Endodermal cell (in vitro differentiated cells): Measurements from ENCODE around the gene MUC2. TPM values are rescaled to one million over a fixed set of nuclear protein-coding genes. Genes with fewer than 3 reads are reported as not detected.

ENCODE experiments used
- DNase-seq: peaks from one replicate; pipeline ENCODE4 v3.0.0-alpha.2; 2017
- H3K27ac ChIP-seq: 2 replicates; pipeline ENCODE4 v1.5.1; 2013; ENCODE audit warnings: mild to moderate bottlenecking, low read depth, low read length, moderate library complexity
- H3K27me3 ChIP-seq: 2 replicates; pipeline ENCODE4 v1.6.1; 2013; ENCODE audit warnings: mild to moderate bottlenecking, low read length, moderate library complexity; ENCODE audit not compliant: insufficient read depth, control insufficient read depth, poor library complexity, severe bottlenecking
- H3K36me3 ChIP-seq: 2 replicates; pipeline ENCODE4 v1.7.0; 2013; ENCODE audit warnings: mild to moderate bottlenecking, low read length, moderate library complexity; ENCODE audit not compliant: control insufficient read depth, insufficient read depth
- H3K4me1 ChIP-seq: one replicate; pipeline ENCODE4 v1.7.0; 2013; ENCODE audit warnings: low read length; ENCODE audit not compliant: control insufficient read depth, insufficient read depth
- H3K4me3 ChIP-seq: 2 replicates; pipeline ENCODE4 v1.5.1; 2013; ENCODE audit warnings: mild to moderate bottlenecking, low read length, moderate library complexity
- H3K9ac ChIP-seq: 2 replicates; pipeline ENCODE4 v1.6.1; 2013; ENCODE audit warnings: mild to moderate bottlenecking, low read length, moderate library complexity; ENCODE audit not compliant: poor library complexity, severe bottlenecking; ENCODE audit errors: extremely low read depth
- H3K9me3 ChIP-seq: 2 replicates; pipeline ENCODE4 v1.6.1; 2013; ENCODE audit warnings: mild to moderate bottlenecking, low read length, moderate library complexity; ENCODE audit not compliant: control insufficient read depth
- H3K27ac Mint-ChIP-seq: 2 replicates; pipeline ENCODE4 v1.8.0; 2020; ENCODE audit warnings: mixed read lengths
- H3K27me3 Mint-ChIP-seq: 2 replicates; pipeline ENCODE4 v1.8.0; 2021; ENCODE audit warnings: mild to moderate bottlenecking, mixed read lengths; ENCODE audit not compliant: insufficient read depth
- H3K36me3 Mint-ChIP-seq: 2 replicates; pipeline ENCODE4 v1.8.0; 2020; ENCODE audit warnings: low read depth, mixed read lengths
- H3K4me1 Mint-ChIP-seq: 2 replicates; pipeline ENCODE4 v1.8.0; 2020; ENCODE audit warnings: mixed read lengths
- H3K4me3 Mint-ChIP-seq: 2 replicates; pipeline ENCODE4 v1.8.0; 2020; ENCODE audit warnings: mild to moderate bottlenecking, moderate library complexity, mixed read lengths
- H3K9me3 Mint-ChIP-seq: 2 replicates; pipeline ENCODE4 v1.8.0; 2020; ENCODE audit warnings: mild to moderate bottlenecking, mixed read lengths
- CTCF ChIP-seq: fragments of 200-600 bp; sonication (generic); conservative IDR thresholded peaks from 2 replicates; pipeline ENCODE4 v1.5.0; 2021; ENCODE audit warnings: antibody characterized with exemption, mild to moderate bottlenecking
- WGBS, 2 experiments: methylation state at CpG; one replicate each; pipeline versions ENCODE4 v1.1.5 to v1.1.7; 2013; ENCODE audit warnings: missing lambda C conversion rate in 2 of 2, mixed read lengths in 1 of 2; ENCODE audit not compliant: insufficient coverage in 1 of 2, insufficient read length in 1 of 2; 5-methylcytosine and 5-hydroxymethylcytosine counted together
- total RNA-seq, 2 donors: library from RNA; stranded (reverse); fragmentation: NEBNext Ultra II Directional in 1 of 2; extraction: Animal tissue kit (Norgen Biotek cat#: 25700) in 1 of 2; gene quantifications; 2 replicates in 1 of 2; 3 replicates in 1 of 2; pipeline ENCODE4 v1.2.1, GENCODE V29; 2021

Gene MUC2
- total RNA-seq, 2 donors from 2014 or later, result not detected

GRCh38 chr11:1036931-1037330 is 37.7 kb upstream of the MUC2 start:
- Mint-ChIP-seq H3K36me3 (no peaks in the 10 kb centered on the region), H3K27ac (no peak overlapping the region)
- 92 to 96% methylated on average over 9 to 13 of the region's 13 CpGs for WGBS, 2 experiments

GRCh38 chr11:1037506-1038055 is 37.1 kb upstream of the MUC2 start:
- H3K27ac Mint-ChIP-seq, result no peak overlapping the region
- H3K9ac ChIP-seq, result no peak overlapping the region
- H3K9me3 ChIP-seq, result no peaks in the 10 kb centered on the region

More at GRCh38 chr11:1036931-1037330, 37.7 kb upstream of the MUC2 start:
- Histone ChIP-seq H3K27me3 (no peaks in the 10 kb centered on the region), H3K9ac (no peak overlapping the region), H3K4me3 (no peak overlapping the region), H3K36me3 (no peaks in the 10 kb centered on the region), H3K4me1 (no peaks in the 10 kb centered on the region), H3K9me3 (no peaks in the 10 kb centered on the region), H3K27ac (no peak overlapping the region)
- Mint-ChIP-seq H3K27me3 (no peaks in the 10 kb centered on the region), H3K4me3 (no peak overlapping the region), H3K9me3 (no peaks in the 10 kb centered on the region), H3K4me1 (no peaks in the 10 kb centered on the region)
- no peak for TF ChIP-seq CTCF
- DNase-seq, result no peak

GRCh38 chr11:1038361-1038760 is 36.3 kb upstream of the MUC2 start:
- H3K9me3 Mint-ChIP-seq, result no peaks in the 10 kb centered on the region
- no peak overlapping the region for H3K27ac Mint-ChIP-seq
- H3K27me3 Mint-ChIP-seq, result no peaks in the 10 kb centered on the region
- no peaks in the 10 kb centered on the region for H3K36me3 ChIP-seq
- H3K36me3 Mint-ChIP-seq, result no peaks in the 10 kb centered on the region
- no peak for TF ChIP-seq CTCF
- H3K27ac ChIP-seq, result no peak overlapping the region
- H3K4me1 ChIP-seq, result no peaks in the 10 kb centered on the region
- no peak overlapping the region for H3K4me3 Mint-ChIP-seq
- no peaks in the 10 kb centered on the region for H3K9me3 ChIP-seq
- no peak overlapping the region for H3K4me3 ChIP-seq
- 95 to 97% methylated on average over 6 to 10 of the region's 10 CpGs for WGBS, 2 experiments
- no peak overlapping the region for H3K9ac ChIP-seq
- no peaks in the 10 kb centered on the region for H3K4me1 Mint-ChIP-seq
- DNase-seq, result no peak
- no peaks in the 10 kb centered on the region for H3K27me3 ChIP-seq

More at GRCh38 chr11:1037506-1038055, 37.1 kb upstream of the MUC2 start:
- DNase-seq, result no peak
- Mint-ChIP-seq H3K4me3 (no peak overlapping the region), H3K27me3 (no peaks in the 10 kb centered on the region), H3K36me3 (no peaks in the 10 kb centered on the region), H3K4me1 (no peaks in the 10 kb centered on the region), H3K9me3 (no peaks in the 10 kb centered on the region)
- TF ChIP-seq CTCF, result no peak
- 90 to 93% methylated on average over 7 to 26 of the region's 26 CpGs for WGBS, 2 experiments
- H3K27me3 ChIP-seq, result no peaks in the 10 kb centered on the region
- no peaks in the 10 kb centered on the region for H3K4me1 ChIP-seq
- H3K4me3 ChIP-seq, result no peak overlapping the region
- no peak overlapping the region for H3K27ac ChIP-seq
- H3K36me3 ChIP-seq, result no peaks in the 10 kb centered on the region
